A549 (cell line): ENCODE results near the gene GINS3. TPM values are rescaled to one million over a fixed set of nuclear protein-coding genes. Genes with fewer than 3 reads are reported as not detected.

ENCODE experiments used
- ATAC-seq, 2 experiments: fragments of 200-7000 bp in 1 of 2; fragments of >200 bp in 1 of 2; cut with Nextera tagmentation in 1 of 2; cut with Tn5 transposase in 1 of 2; 3 replicates each; pipeline versions ENCODE4 v1.8.0 to v1.9.1; 2018 to 2020; ENCODE audit warnings: mild to moderate bottlenecking in 1 of 2, moderate library complexity in 1 of 2
- CTCF ChIA-PET: fragments of 300-600 bp; sonication (Branson Sonifier 250); formaldehyde crosslinking; extraction: SDS; loops from one replicate; lab custom pipeline; 2021; ENCODE audit warnings: antibody characterized with exemption, inconsistent platforms; lab: Yijun Ruan, JAX
- POLR2A ChIA-PET: fragments of 350-600 bp; formaldehyde crosslinking; extraction: SDS; loops from one replicate; lab custom pipeline; 2021; ENCODE audit warnings: antibody characterized with exemption, inconsistent platforms; lab: Yijun Ruan, JAX
- DNase-seq, 2 experiments: peaks; one replicate each; pipeline versions ENCODE4 v3.0.0 to v3.0.0-alpha.2; 2011 to 2016; ENCODE audit warnings: low read depth in 1 of 2, low spot score in 1 of 2
- FAIRE-seq: peaks from 2 replicates; lab custom pipeline; 2011; peaks lifted over from hg19 to GRCh38; lab: Jason Lieb, UNC
- H3K27ac ChIP-seq, 2 experiments: fragments of >200 bp; sonication (Bioruptor Twin); formaldehyde crosslinking; 3 replicates each; pipeline ENCODE4 v1.5.1; 2016 to 2017
- H3K4me1 ChIP-seq: fragments of >200 bp; sonication (Bioruptor Twin); formaldehyde crosslinking; 3 replicates; pipeline ENCODE4 v1.6.1; 2016
- H3K4me2 ChIP-seq: fragments of >200 bp; sonication (Bioruptor Twin); formaldehyde crosslinking; 3 replicates; pipeline ENCODE4 v1.6.1; 2016
- H3K4me3 ChIP-seq: fragments of >200 bp; sonication (Bioruptor Twin); formaldehyde crosslinking; 3 replicates; pipeline ENCODE4 v1.5.1; 2016
- H3K9me3 ChIP-seq: fragments of >200 bp; sonication (Bioruptor Twin); formaldehyde crosslinking; 3 replicates; pipeline ENCODE4 v1.6.1; 2016
- CEBPB ChIP-seq, 2 experiments: fragments of >200 bp in 1 of 2; sonication (Bioruptor Twin) in 1 of 2; formaldehyde crosslinking in 1 of 2; IDR thresholded peaks; 2 replicates each; pipeline ENCODE4 v1.6.1; 2012 to 2016
- CHD2 ChIP-seq: fragments of 150-350 bp; IDR thresholded peaks from 2 replicates; pipeline ENCODE4 v1.6.1; 2014; ENCODE audit warnings: low read length; ENCODE audit not compliant: partially characterized antibody
- EHF ChIP-seq: fragments of 250-450 bp; sonication (Bioruptor Pico); IDR thresholded peaks from 2 replicates; pipeline ENCODE4 v1.5.0; 2020; ENCODE audit warnings: mild to moderate bottlenecking
- EP300 ChIP-seq, 2 experiments: fragments of >200 bp; sonication (Bioruptor Twin); formaldehyde crosslinking; IDR thresholded peaks; 2 replicates in 1 of 2; 3 replicates in 1 of 2; pipeline ENCODE4 v1.6.1; 2016 to 2017
- FOSL2 ChIP-seq, 2 experiments: fragments of 450-650 bp in 1 of 2; fragments of >200 bp in 1 of 2; sonication (Bioruptor Twin) in 1 of 2; formaldehyde crosslinking; IDR thresholded peaks; 2 replicates each; pipeline versions ENCODE4 v1.5.0 to v1.6.1; 2016 to 2020; ENCODE audit warnings: mild to moderate bottlenecking in 1 of 2, moderate library complexity in 1 of 2
- MAZ ChIP-seq: fragments of 150-350 bp; IDR thresholded peaks from 2 replicates; pipeline ENCODE4 v1.6.1; 2014; ENCODE audit warnings: antibody characterized with exemption, low read depth, low read length, borderline replicate concordance
- NPAS2 ChIP-seq: fragments of 250-450 bp; sonication (Bioruptor Pico); IDR thresholded peaks from 2 replicates; pipeline ENCODE4 v1.8.0; 2022; ENCODE audit warnings: mild to moderate bottlenecking, moderate library complexity, borderline replicate concordance
- POLR2A ChIP-seq: IDR thresholded peaks from 2 replicates; pipeline ENCODE4 v1.6.1; 2012; ENCODE audit warnings: mild to moderate bottlenecking, low read length
- RARB ChIP-seq: fragments of 250-450 bp; sonication (Bioruptor Pico); IDR thresholded peaks from 2 replicates; pipeline ENCODE4 v1.8.0; 2021; ENCODE audit warnings: mild to moderate bottlenecking, moderate library complexity
- SMC3 ChIP-seq: fragments of >200 bp; sonication (Bioruptor Twin); formaldehyde crosslinking; IDR thresholded peaks from 3 replicates; pipeline ENCODE4 v1.6.1; 2018; ENCODE audit warnings: inconsistent platforms
- SREBF2 ChIP-seq: fragments of 450-650 bp; IDR thresholded peaks from 2 replicates; pipeline ENCODE4 v1.6.1; 2014; ENCODE audit warnings: mild to moderate bottlenecking, moderate library complexity
- TP53 ChIP-seq: fragments of 250-450 bp; sonication (Bioruptor Pico); IDR thresholded peaks from 2 replicates; pipeline ENCODE4 v1.5.0; 2021; ENCODE audit warnings: mild to moderate bottlenecking, moderate library complexity
- WGBS: methylation state at CpG from one replicate; pipeline ENCODE4 v1.1.6; 2017; ENCODE audit errors: missing lambda C conversion rate; 5-methylcytosine and 5-hydroxymethylcytosine counted together
- polyA plus RNA-seq, 4 experiments: library from polyadenylated mRNA; depleted of rRNA in 3 of 4; stranded (reverse); fragments of >200 nt; fragmentation: RNase III in 1 of 4; extraction: RNeasy Plus Mini Kit Qiagen cat#74134 plus additional on column Dnase treatment in 1 of 4; gene quantifications; 2 replicates in 3 of 4; 3 replicates in 1 of 4; pipeline ENCODE4 v1.2.3, GENCODE V29; 2011 to 2017
- TF ChIP-seq, protein P1 (sequence below): fragments of 200-600 bp; sonication (generic); IDR thresholded peaks from 2 replicates; pipeline ENCODE4 v1.6.1; 2016; ENCODE audit warnings: antibody characterized with exemption, mild to moderate bottlenecking, moderate library complexity
- TF ChIP-seq, protein P2 (sequence below): fragments of 250-450 bp; sonication (Bioruptor Pico); IDR thresholded peaks from 2 replicates; pipeline ENCODE4 v1.5.0; 2020; ENCODE audit warnings: low read depth, mild to moderate bottlenecking, moderate library complexity

Gene GINS3
- polyA plus RNA-seq, 2 of the 4 experiments (the other 2 are of a cell fraction) = 19.7 to 21.0 TPM

DNA sequence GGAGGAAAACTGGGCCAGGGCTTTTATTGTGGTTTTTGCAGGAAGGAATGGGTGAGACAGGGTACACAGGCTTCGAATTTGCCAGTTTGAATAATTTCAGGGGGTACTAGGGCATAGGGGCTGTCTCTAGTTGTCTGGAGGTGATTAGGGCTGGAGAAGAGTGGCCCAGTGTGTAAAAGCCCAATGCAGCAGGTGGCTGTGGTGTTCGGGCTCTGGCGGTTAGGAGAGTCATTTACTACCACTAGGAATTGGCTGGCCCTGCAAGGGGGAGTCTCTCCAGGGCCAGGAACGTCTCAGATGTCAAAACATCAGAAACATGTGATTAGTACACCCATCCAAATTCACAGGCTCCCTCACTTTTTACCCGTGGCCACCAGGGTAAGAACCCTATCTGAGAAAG is 50.3 kb downstream of the GINS3 start (continued):
- TF ChIP-seq, protein P1, sequence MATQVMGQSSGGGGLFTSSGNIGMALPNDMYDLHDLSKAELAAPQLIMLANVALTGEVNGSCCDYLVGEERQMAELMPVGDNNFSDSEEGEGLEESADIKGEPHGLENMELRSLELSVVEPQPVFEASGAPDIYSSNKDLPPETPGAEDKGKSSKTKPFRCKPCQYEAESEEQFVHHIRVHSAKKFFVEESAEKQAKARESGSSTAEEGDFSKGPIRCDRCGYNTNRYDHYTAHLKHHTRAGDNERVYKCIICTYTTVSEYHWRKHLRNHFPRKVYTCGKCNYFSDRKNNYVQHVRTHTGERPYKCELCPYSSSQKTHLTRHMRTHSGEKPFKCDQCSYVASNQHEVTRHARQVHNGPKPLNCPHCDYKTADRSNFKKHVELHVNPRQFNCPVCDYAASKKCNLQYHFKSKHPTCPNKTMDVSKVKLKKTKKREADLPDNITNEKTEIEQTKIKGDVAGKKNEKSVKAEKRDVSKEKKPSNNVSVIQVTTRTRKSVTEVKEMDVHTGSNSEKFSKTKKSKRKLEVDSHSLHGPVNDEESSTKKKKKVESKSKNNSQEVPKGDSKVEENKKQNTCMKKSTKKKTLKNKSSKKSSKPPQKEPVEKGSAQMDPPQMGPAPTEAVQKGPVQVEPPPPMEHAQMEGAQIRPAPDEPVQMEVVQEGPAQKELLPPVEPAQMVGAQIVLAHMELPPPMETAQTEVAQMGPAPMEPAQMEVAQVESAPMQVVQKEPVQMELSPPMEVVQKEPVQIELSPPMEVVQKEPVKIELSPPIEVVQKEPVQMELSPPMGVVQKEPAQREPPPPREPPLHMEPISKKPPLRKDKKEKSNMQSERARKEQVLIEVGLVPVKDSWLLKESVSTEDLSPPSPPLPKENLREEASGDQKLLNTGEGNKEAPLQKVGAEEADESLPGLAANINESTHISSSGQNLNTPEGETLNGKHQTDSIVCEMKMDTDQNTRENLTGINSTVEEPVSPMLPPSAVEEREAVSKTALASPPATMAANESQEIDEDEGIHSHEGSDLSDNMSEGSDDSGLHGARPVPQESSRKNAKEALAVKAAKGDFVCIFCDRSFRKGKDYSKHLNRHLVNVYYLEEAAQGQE = no peak
- TF ChIP-seq CEBPB (IDR thresholded peaks at IDR 0.05) = no peak
- no peak for TF ChIP-seq SMC3
- no peak for TF ChIP-seq RARB (CRISPR knock-in tag)
- TF ChIP-seq, protein P2, sequence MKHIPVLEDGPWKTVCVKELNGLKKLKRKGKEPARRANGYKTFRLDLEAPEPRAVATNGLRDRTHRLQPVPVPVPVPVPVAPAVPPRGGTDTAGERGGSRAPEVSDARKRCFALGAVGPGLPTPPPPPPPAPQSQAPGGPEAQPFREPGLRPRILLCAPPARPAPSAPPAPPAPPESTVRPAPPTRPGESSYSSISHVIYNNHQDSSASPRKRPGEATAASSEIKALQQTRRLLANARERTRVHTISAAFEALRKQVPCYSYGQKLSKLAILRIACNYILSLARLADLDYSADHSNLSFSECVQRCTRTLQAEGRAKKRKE (CRISPR knock-in tag) = no peak
- no peak for TF ChIP-seq MAZ
- TF ChIP-seq CHD2 = no peak
- TF ChIP-seq SREBF2 = no peak
- TF ChIP-seq EHF = no peak

DNA sequence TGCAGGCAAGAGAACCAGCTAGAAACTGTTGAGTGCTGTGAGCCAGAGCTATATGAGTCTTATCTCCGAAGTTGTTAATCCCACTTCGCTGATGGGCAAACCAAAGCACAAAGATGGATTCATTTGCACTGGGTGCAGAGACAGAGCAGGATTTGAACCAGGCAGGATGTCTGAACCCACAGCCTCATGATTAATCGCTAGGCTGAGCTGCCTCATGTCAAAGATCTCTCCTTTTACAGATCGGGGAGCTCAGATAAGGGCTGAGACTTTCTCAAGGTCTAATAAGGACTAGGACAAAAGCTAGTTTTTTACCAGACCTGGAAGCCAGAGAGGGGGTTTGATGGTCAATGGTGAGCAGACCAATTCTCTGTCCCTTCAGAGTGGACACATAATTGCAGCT is 51.5 kb downstream of the GINS3 start:
- H3K4me3 ChIP-seq = no peak overlapping the region
- ATAC-seq (no peak), DNase-seq (no peak), FAIRE-seq (no peak)
- no peaks in the 10 kb centered on the region for H3K4me1 ChIP-seq
- ChIA-PET CTCF (interaction anchor here (0.8 to 2.0 kb wide), 6 partner anchors 20 to 209 kb away, joined by 3 to 7 read pairs (median 4); no protein-coding TSS in a partner anchor), POLR2A (no interaction called here)
- WGBS = 61% methylated on average over 4 of the region's 4 CpGs
- TF ChIP-seq POLR2A (no peak), EP300 (IDR thresholded peaks at IDR 0.05) (no peak), NPAS2 (CRISPR knock-in tag) (no peak)
- H3K4me2 ChIP-seq = no peak overlapping the region
- no peak overlapping the region for H3K27ac ChIP-seq
- no peaks in the 10 kb centered on the region for H3K9me3 ChIP-seq

DNA sequence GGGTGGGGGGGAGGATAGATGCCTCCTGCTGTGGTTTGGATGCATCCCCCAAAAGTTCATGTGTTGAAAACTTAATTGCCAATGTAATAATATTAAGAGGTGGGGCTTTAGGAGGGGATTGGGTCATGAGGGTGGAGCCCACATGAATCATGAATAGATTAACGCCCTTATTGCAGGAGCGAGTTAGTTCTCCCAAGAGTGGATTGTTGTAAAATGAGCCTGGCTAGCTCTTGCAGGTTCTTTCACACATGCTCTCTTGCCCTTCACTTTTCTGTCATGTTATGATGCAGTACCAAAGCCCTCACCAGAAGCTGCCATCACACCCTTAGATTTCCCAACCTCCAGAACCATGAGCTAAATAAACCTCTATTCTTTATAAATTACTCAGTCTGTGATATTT is 52.0 kb downstream of the GINS3 start:
- DNase-seq (no peak), ATAC-seq (no peak), FAIRE-seq (no peak)
- Histone ChIP-seq H3K9me3 (no peaks in the 10 kb centered on the region), H3K4me3 (no peak overlapping the region), H3K4me2 (no peak overlapping the region), H3K27ac (no peak overlapping the region), H3K4me1 (no peaks in the 10 kb centered on the region)
- WGBS = 95% methylated on average over 2 of the region's 2 CpGs
- CTCF ChIA-PET = interaction anchor here (1.3 to 2.0 kb wide), 4 partner anchors 24 to 108 kb away, joined by 3 to 7 read pairs (median 4); no protein-coding TSS in a partner anchor
- TF ChIP-seq TP53 (CRISPR knock-in tag) = no peak
- TF ChIP-seq, protein P1 = no peak
- TF ChIP-seq FOSL2 (IDR thresholded peaks at IDR 0.05) = no peak
- no peak for TF ChIP-seq FOSL2 (CRISPR knock-in tag; IDR thresholded peaks at IDR 0.05)
- POLR2A ChIA-PET = no interaction called here
